GM12864 (cell line): ENCODE data around the gene SPARC.

ENCODE experiments used
- DNase-seq: peaks from one replicate; pipeline ENCODE4 v3.0.0-alpha.2; 2011; ENCODE audit warnings: low read depth
- H3K4me3 ChIP-seq: 2 replicates; pipeline ENCODE4 v1.5.1; 2011; ENCODE audit warnings: mild to moderate bottlenecking, low read depth, low read length, control low read depth
- TF ChIP-seq, protein P1 (sequence below): IDR thresholded peaks from 2 replicates; pipeline ENCODE4 v1.5.1; 2011; ENCODE audit warnings: low read depth, mild to moderate bottlenecking, moderate library complexity, low read length, control low read depth, inconsistent platforms; ENCODE audit errors: missing control alignments

The SPARC gene

DNA sequence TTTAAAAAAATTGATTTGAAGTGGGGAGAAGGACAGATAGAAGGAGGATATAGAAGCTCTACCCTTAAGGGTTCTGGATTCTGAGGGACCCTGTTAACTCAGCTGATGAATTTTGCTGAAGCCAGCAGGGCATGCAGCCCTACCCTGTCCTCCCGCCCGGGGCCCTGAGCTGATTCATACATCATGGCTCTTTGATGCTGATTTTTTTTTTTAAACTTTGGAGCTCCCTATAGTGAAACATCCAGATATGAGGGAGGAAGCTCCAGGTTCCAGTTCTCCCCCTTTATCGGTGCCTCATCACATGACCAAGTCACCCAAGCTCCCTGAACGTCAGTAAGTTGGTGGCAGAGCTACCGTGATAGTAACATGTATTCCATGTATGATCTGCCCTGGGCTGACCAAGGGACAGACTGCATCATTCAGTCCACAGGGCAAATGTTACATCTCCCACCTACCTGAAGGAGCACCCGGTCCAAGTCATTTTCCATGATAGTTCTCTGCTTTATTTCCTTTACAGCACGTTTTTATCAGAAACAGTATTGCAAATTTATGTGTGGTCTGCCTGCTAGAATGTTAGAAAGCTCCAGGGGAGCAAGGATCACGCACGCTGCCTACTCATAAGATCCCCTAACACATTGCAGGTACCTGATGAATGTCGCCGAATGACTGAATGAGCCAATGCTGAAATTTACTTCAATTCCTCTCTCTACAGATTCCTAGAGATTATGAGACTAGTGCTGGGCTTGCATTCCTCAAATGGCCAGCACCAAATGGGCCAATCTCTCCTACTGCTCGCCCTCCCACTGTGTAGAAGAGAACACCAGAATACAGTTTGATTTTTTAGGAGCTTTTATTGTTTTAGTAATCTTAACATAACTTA lies 25.9 kb downstream of the SPARC start:
- no peak overlapping the region for H3K4me3 ChIP-seq
- TF ChIP-seq, protein P1, sequence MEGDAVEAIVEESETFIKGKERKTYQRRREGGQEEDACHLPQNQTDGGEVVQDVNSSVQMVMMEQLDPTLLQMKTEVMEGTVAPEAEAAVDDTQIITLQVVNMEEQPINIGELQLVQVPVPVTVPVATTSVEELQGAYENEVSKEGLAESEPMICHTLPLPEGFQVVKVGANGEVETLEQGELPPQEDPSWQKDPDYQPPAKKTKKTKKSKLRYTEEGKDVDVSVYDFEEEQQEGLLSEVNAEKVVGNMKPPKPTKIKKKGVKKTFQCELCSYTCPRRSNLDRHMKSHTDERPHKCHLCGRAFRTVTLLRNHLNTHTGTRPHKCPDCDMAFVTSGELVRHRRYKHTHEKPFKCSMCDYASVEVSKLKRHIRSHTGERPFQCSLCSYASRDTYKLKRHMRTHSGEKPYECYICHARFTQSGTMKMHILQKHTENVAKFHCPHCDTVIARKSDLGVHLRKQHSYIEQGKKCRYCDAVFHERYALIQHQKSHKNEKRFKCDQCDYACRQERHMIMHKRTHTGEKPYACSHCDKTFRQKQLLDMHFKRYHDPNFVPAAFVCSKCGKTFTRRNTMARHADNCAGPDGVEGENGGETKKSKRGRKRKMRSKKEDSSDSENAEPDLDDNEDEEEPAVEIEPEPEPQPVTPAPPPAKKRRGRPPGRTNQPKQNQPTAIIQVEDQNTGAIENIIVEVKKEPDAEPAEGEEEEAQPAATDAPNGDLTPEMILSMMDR: no peak
- no peak for DNase-seq

DNA sequence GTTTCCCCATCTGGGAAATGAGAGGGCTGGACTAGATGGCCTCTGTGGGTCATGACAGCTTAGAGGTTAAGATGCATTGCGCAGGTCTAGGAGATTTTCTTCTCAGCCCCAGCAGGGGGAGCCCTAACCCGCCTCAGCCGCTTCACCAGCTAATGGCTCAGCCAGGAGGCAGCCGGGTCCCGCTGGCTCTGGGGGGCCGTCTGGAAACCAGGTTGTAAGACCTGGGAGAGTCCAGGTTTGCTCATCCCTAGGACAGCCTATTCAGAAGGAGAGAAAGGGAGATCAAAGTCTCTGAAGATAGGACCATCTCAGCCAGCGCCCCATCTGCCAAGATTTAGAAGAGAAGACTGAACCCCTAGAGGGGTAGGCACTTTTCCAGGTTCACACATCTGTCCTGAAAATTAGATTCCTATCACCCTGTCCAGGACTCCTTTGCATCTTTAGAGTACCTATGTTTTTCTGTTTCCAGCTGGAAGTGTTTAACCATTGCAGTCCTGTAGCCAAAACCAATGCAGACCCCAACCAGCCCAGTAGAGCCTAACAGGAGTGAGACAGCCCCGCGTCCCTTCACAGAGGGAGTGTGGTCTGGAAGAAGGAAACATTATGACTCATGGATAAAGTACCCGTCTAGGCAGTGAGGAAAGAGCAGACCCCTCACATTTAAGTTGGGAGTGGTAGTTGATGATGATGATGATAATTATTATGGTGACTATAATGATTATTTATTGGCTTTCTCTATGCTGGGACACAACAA lies 27.5 kb downstream of the SPARC start:
- TF ChIP-seq, protein P1: peak; percentile 91
- H3K4me3 ChIP-seq: no peak overlapping the region
- peak; percentile 46 for DNase-seq

DNA sequence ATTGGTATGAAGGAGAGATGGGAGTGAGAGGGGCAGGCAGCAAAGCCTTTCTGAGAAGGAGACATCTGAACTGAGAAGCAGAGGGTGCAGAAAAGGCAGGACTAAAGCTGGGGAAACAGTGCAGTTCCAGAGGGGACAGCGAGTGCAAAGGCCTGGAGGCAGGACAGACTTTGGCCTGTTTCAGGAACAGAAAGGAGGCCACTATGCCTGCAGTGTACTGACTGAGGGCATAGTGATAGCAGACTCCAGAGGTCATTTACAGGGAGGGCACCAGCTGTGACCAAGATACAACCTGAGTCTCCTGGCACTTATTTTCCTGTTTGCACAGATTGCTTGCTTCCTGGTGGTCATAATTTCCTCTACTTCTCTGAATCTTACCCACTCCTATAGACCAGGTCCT lies 29.6 kb downstream of the SPARC start:
- no peak overlapping the region for H3K4me3 ChIP-seq
- DNase-seq: no peak
- TF ChIP-seq, protein P1: no peak

DNA sequence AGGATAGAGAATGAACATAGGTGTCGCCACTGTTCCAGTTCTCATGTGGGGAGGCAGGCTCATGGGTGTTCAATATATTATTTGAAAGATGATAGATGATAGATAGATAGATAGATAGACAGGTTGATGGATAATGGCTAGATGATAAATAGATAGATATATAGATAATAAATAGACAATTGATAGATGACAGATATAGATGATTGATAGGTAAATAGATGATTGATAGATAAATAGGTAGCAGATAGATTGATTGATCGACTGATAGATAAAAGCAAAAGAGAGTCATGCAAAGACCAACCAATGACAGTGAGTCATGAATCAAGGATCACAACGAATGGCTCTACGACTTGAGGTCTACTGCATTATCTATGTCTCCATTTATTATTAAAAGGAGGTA lies 30.4 kb downstream of the SPARC start:
- TF ChIP-seq, protein P1: no peak
- H3K4me3 ChIP-seq: no peak overlapping the region
- DNase-seq: no peak

DNA sequence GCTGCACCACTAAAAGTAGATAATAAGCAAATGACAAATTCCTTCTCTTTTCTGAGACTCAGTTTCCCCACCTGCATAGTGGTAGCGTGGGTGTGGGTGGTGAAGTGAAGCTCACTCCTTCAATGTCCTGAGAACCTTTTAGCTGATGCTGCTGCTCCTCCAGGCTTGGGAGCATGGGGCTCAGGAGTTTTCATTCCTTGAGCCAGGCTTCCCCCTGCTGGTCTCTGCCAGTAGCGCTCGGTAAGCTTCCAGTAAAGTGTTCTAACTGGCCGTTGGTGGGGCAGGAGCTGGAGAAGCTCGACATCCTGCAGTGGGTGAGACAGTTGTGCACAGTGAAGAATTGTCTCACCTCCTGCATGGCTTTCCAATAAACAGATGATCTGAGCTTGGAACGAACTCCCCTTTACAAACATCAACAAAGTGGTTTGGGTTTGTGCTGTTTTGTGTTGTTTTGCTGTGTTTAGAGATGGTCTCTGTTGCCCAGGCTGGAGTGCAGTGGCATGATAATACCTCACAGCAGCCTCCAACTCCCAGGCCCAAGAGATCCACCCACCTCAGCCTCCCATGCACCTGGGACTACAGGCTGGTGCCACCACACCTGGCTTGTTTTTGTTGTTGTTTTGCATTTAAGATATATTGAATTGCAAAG lies 34.6 kb downstream of the SPARC start:
- TF ChIP-seq, protein P1: peak; percentile 97
- DNase-seq: peak; percentile 47
- no peak overlapping the region for H3K4me3 ChIP-seq

DNA sequence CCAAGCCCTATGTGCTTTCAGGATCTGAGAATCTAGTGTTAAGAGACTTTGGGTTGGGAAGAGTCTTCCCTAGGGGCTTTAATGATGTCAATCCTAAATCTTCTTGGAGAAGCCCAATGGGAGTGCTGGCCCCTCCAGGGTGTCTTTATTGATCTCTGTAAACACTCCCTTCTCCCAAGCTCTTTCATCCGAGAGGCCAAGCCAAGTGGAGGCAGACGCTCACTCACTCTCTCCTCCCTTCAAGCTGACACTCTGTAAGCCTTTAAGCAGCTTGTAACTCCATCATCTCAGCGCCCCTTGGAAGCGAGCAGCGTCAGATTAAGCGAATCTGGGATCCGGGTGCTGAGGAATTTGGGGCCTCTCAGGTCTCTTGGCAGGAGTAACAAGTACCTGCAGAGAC lies 37.7 kb downstream of the SPARC start:
- TF ChIP-seq, protein P1: no peak
- no peak for DNase-seq
- no peak overlapping the region for H3K4me3 ChIP-seq
